NCI-H1092 treated with DMSO at 0.1 percent for 48 hours (cell line): ENCODE results near the gene MX1.

Source experiments
- DNase-seq: peaks from one replicate; lab custom pipeline; 2025; lab: John Stamatoyannopoulos, UW

MX1 gene

GRCh38 chr21:41432562-41433460 is 6.8 kb downstream of the MX1 start:
- no peak for DNase-seq

GRCh38 chr21:41433566-41433965 is 7.5 kb downstream of the MX1 start:
- DNase-seq = no peak

GRCh38 chr21:41435706-41436105 is 9.7 kb downstream of the MX1 start:
- DNase-seq = no peak

- DNase-seq = no peak
Measured at GRCh38 chr21:41437729-41438128, 11.7 kb downstream of the MX1 start.

GRCh38 chr21:41438425-41439113 is 12.5 kb downstream of the MX1 start:
- DNase-seq = no peak

- DNase-seq = no peak
Measured at GRCh38 chr21:41439248-41439647, 13.2 kb downstream of the MX1 start.

- no peak for DNase-seq
Measured at GRCh38 chr21:41441546-41441945, 15.5 kb downstream of the MX1 start.

GRCh38 chr21:41442481-41443186 is 16.6 kb downstream of the MX1 start:
- no peak for DNase-seq

GRCh38 chr21:41443562-41443961 is 17.5 kb downstream of the MX1 start:
- DNase-seq = no peak

- DNase-seq = no peak
Measured at GRCh38 chr21:41444703-41445464, 18.8 kb downstream of the MX1 start.

- no peak for DNase-seq
Measured at GRCh38 chr21:41445465-41445862, 19.4 kb downstream of the MX1 start.

GRCh38 chr21:41446586-41446985 is 20.5 kb downstream of the MX1 start:
- no peak for DNase-seq

GRCh38 chr21:41447356-41447755 is 21.3 kb downstream of the MX1 start:
- DNase-seq = no peak

GRCh38 chr21:41449613-41450012 is 23.6 kb downstream of the MX1 start:
- DNase-seq = no peak

GRCh38 chr21:41451753-41452676 is 26.0 kb downstream of the MX1 start:
- DNase-seq = no peak

GRCh38 chr21:41453198-41453597 is 27.2 kb downstream of the MX1 start:
- DNase-seq = no peak

GRCh38 chr21:41453761-41454160 is 27.7 kb downstream of the MX1 start:
- DNase-seq = no peak

GRCh38 chr21:41458121-41458520 is 32.1 kb downstream of the MX1 start:
- DNase-seq = no peak

- no peak for DNase-seq
Measured at GRCh38 chr21:41458559-41458958, 32.5 kb downstream of the MX1 start.

- no peak for DNase-seq
Measured at GRCh38 chr21:41459884-41460534, 34.0 kb downstream of the MX1 start.
